Mucosa of rectum (tissue), 2 donors: ENCODE data around the gene MEGF11.
"Not testable (repeated sequence)": the region's sequence is repeated elsewhere in the genome, so short reads cannot be mapped to it uniquely, and the experiment has no call there.

Experiments
- H3K27ac ChIP-seq, 2 donors: one replicate each; pipeline ENCODE4 v1.7.0; 2013; ENCODE audit warnings: inconsistent platforms in 2 of 2, low read depth in 2 of 2, low read length in 2 of 2
- H3K27me3 ChIP-seq, 2 donors: one replicate each; pipeline ENCODE4 v1.7.0; 2013; ENCODE audit warnings: low read length in 2 of 2; ENCODE audit not compliant: control insufficient read depth in 2 of 2, insufficient read depth in 2 of 2
- H3K36me3 ChIP-seq, 2 donors: one replicate each; pipeline ENCODE4 v1.7.0; 2013; ENCODE audit warnings: low read length in 2 of 2; ENCODE audit not compliant: control insufficient read depth in 2 of 2, insufficient read depth in 2 of 2
- H3K4me1 ChIP-seq, 2 donors: one replicate each; pipeline ENCODE4 v1.7.0; 2013; ENCODE audit warnings: low read length in 2 of 2, mild to moderate bottlenecking in 1 of 2; ENCODE audit not compliant: control insufficient read depth in 2 of 2, insufficient read depth in 2 of 2
- H3K4me3 ChIP-seq, 2 donors: one replicate each; pipeline ENCODE4 v1.7.0; 2013; ENCODE audit warnings: low read length in 2 of 2
- H3K9ac ChIP-seq, 2 donors: one replicate each; pipeline ENCODE4 v1.7.0; 2013; ENCODE audit warnings: low read length in 2 of 2, low read depth in 1 of 2, mild to moderate bottlenecking in 1 of 2
- H3K9me3 ChIP-seq, 2 donors: one replicate each; pipeline ENCODE4 v1.7.0; 2013; ENCODE audit warnings: low read length in 2 of 2; ENCODE audit not compliant: control insufficient read depth in 2 of 2
- donor health status: healthy.
- donor health status: Normal muscosa, but diverticular disease.

Gene MEGF11

DNA sequence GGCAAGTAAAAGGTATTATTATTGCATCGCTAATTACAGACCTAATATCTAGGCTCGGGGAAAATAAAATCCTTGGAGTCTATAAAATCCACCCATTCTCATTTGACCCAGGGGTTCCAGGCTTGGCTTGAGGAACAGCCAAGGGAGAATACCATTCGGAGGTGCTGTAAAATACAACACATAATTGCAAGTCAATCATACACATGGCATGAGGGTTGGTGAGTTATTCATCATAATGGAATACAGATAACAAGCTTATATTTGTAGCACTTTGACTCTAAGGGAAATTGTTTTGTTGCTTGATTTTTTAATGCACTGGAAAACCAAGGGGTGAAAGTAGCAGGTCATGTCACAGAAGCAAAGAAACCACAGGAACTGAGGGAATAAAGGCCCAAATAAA, 23.0 kb upstream of the MEGF11 start:
- Histone ChIP-seq H3K36me3 (no peaks in the 10 kb centered on the region), H3K27me3 (peaks cover 0 to 2% of the 10 kb centered on the region in 2 donors), H3K27ac (no peak overlapping the region), H3K9ac (no peak overlapping the region), H3K9me3 (no peaks in the 10 kb centered on the region), H3K4me1 (no peaks in the 10 kb centered on the region), H3K4me3 (no peak overlapping the region)

DNA sequence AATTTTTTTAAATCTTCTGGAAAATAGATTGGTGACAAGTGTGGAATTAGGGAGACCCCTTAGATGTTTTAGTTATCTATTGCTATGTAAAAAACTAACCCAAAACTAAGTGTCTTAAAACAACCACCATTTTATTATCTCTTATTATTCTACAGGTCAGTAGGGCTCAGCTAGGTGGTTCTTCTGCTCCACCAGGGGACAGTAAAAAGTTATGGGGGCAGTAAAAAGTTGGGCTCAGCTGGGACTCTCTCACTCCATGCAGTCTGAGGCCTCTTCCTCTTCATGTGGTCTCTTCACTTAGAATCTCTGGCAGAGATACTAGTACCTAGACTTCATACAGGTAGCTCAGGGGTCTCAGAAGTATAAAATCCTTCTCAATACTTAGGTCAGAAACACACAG, 21.8 kb upstream of the MEGF11 start:
- Histone ChIP-seq H3K4me3 (no peak overlapping the region), H3K36me3 (no peaks in the 10 kb centered on the region), H3K9ac (no peak overlapping the region), H3K9me3 (no peaks in the 10 kb centered on the region), H3K27ac (no peak overlapping the region), H3K27me3 (peaks cover 0 to 2% of the 10 kb centered on the region in 2 donors), H3K4me1 (no peaks in the 10 kb centered on the region)

GRCh38 chr15:66270932-66271331, 17.4 kb upstream of the MEGF11 start:
- Histone ChIP-seq H3K4me1 (no peaks in the 10 kb centered on the region), H3K9ac (no peak overlapping the region)

DNA sequence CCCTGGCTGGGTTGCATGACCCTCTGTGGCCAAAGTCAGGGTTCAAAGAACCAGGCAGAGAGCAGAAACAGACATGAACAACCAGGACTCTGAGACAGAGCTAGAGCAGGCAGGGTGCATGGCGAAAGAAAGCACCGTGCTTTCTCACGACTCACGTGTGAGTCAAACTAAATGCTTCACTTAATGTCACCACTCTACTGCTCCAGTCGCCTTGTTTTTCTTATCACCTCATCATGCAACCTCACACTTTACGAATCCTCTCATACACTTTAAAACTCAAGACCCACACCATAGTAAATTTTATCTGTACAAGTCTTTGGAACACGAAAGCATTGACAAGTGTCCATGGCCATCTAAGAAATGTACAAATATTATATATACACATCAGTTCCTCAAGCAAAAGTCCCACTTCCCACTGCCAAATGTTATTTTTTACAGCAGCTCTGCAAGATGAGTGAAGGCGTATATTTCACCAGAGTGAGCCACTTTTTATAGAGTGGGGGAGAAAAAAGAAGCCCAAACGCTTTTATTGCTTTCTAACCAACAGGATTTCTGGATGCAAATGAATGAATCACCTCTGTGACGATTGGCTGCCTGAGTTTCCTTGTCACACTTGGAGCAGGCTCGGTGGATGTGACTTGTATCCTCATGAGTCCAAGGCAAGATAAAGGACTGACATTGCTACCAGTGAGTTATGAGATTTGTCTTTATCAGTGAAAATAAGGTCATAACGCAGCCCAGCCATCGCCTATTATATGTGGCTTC, 16.0 kb upstream of the MEGF11 start:
- H3K9ac ChIP-seq: no peak overlapping the region

More at GRCh38 chr15:66270932-66271331, 17.4 kb upstream of the MEGF11 start:
- Histone ChIP-seq H3K9me3 (no peaks in the 10 kb centered on the region), H3K27ac (no peak overlapping the region), H3K4me3 (no peak overlapping the region), H3K36me3 (no peaks in the 10 kb centered on the region), H3K27me3 (no peaks in the 10 kb centered on the region)

GRCh38 chr15:66264859-66265513, 11.4 kb upstream of the MEGF11 start:
- Histone ChIP-seq H3K4me3 (no peak overlapping the region), H3K9ac (no peak overlapping the region), H3K9me3 (no peaks in the 10 kb centered on the region), H3K27me3 (no peaks in the 10 kb centered on the region), H3K27ac (no peak overlapping the region), H3K36me3 (no peaks in the 10 kb centered on the region), H3K4me1 (no peaks in the 10 kb centered on the region)

More for the DNA sequence above, 16.0 kb upstream of the MEGF11 start:
- Histone ChIP-seq H3K36me3 (no peaks in the 10 kb centered on the region), H3K27ac (no peak overlapping the region), H3K9me3 (no peaks in the 10 kb centered on the region), H3K4me1 (no peaks in the 10 kb centered on the region), H3K4me3 (no peak overlapping the region), H3K27me3 (no peaks in the 10 kb centered on the region)

- not testable (repeated sequence) for H3K27me3 ChIP-seq, H3K4me3 ChIP-seq, H3K36me3 ChIP-seq, H3K27ac ChIP-seq, H3K9me3 ChIP-seq, H3K4me1 ChIP-seq, H3K9ac ChIP-seq
These were observed 9.3 kb upstream of the MEGF11 start for GRCh38 chr15:66262837-66263236.

- Histone ChIP-seq H3K4me1 (no peaks in the 10 kb centered on the region), H3K4me3 (no peak overlapping the region)
These were observed 7.5 kb upstream of the MEGF11 start for GRCh38 chr15:66261056-66261455.

GRCh38 chr15:66256692-66257091, 3.1 kb upstream of the MEGF11 start:
- H3K36me3 ChIP-seq: no peaks in the 10 kb centered on the region
- H3K9ac ChIP-seq: no peak overlapping the region
- peaks cover 11 to 12% of the 10 kb centered on the region in 2 donors for H3K4me1 ChIP-seq
- no peaks in the 10 kb centered on the region for H3K9me3 ChIP-seq
- H3K4me3 ChIP-seq: no peak overlapping the region
- H3K27ac ChIP-seq: no peak overlapping the region
- peaks cover 36 to 44% of the 10 kb centered on the region in 2 donors for H3K27me3 ChIP-seq

More at GRCh38 chr15:66261056-66261455, 7.5 kb upstream of the MEGF11 start:
- H3K9me3 ChIP-seq: no peaks in the 10 kb centered on the region
- H3K27ac ChIP-seq: no peak overlapping the region
- no peak overlapping the region for H3K9ac ChIP-seq
- no peaks in the 10 kb centered on the region for H3K36me3 ChIP-seq
- peaks cover 6 to 10% of the 10 kb centered on the region in 2 donors for H3K27me3 ChIP-seq

- no peak overlapping the region for H3K9ac ChIP-seq
- no peak overlapping the region for H3K4me3 ChIP-seq
- no peaks in the 10 kb centered on the region for H3K36me3 ChIP-seq
- H3K4me1 ChIP-seq: peaks cover 11 to 12% of the 10 kb centered on the region in 2 donors
- peaks cover 46 to 57% of the 10 kb centered on the region in 2 donors for H3K27me3 ChIP-seq
- no peak overlapping the region for H3K27ac ChIP-seq
- no peaks in the 10 kb centered on the region for H3K9me3 ChIP-seq
These were observed 1.6 kb upstream of the MEGF11 start for GRCh38 chr15:66254951-66255676.
